ENCODE results near the gene CARD10. TPM values are rescaled to one million over a fixed set of nuclear protein-coding genes. Genes with fewer than 3 reads are reported as not detected.
A peak's percentile ranks its signal among the peaks of the same experiment; 100 is the strongest.

CARD10 gene
- total RNA-seq, 1 experiment from 2014 or later, result 17.5 TPM

GRCh38 chr22:37492428-37493344, 26.5 kb downstream of the CARD10 start:
- peak; percentile 89 for ATAC-seq
- no peak overlapping the region for H3K27ac Mint-ChIP-seq
- H3K4me1 Mint-ChIP-seq, result peaks cover 31% of the 10 kb centered on the region
- ChIA-PET POLR2A (interaction anchor here (0.6 kb wide), 1 partner anchor 789 kb away, joined by 4 read pairs; the partner anchor contains the start of gene CACNG2), CTCF (interaction anchor here (0.8 to 10.8 kb wide), 6 partner anchors 15 to 234 kb away, joined by 3 to 175 read pairs (median 4); no protein-coding TSS in a partner anchor)
- DNase-seq (ENCODE audit: low spot score), result peak; percentile 78
- TF ChIP-seq MXD4 (CRISPR knock-in tag; IDR thresholded peaks at IDR 0.05; ENCODE audit: borderline replicate concordance), result no peak
- TF ChIP-seq CTCF (IDR thresholded peaks at IDR 0.05), result peak; percentile 49; the same call in 1 of the 2 replicates
- peak; percentile 98 for TF ChIP-seq GTF2I (CRISPR knock-in tag; conservative IDR thresholded peaks at IDR 0.05)
- no peak overlapping the region for H3K4me3 Mint-ChIP-seq
- H3K9me3 Mint-ChIP-seq, result no peaks in the 10 kb centered on the region
- H3K36me3 Mint-ChIP-seq, result no peaks in the 10 kb centered on the region
- no peaks in the 10 kb centered on the region for H3K27me3 Mint-ChIP-seq (ENCODE audit: low read depth)

- CTCF ChIA-PET, result interaction anchor here (0.6 to 10.8 kb wide), 9 partner anchors 6 to 233 kb away, joined by 3 to 175 read pairs (median 4); no protein-coding TSS in a partner anchor
- DNase-seq (ENCODE audit: low spot score), result no peak
- ATAC-seq, result no peak
- POLR2A ChIA-PET, result interaction anchor here (0.6 kb wide), 1 partner anchor 788 kb away, joined by 4 read pairs; the partner anchor contains the start of gene CACNG2
- H3K4me3 Mint-ChIP-seq, result no peak overlapping the region
- TF ChIP-seq CREM (CRISPR knock-in tag; IDR thresholded peaks at IDR 0.05) (no peak), IRF1 (CRISPR knock-in tag; IDR thresholded peaks at IDR 0.05) (no peak)
- peaks cover 40% of the 10 kb centered on the region for H3K4me1 Mint-ChIP-seq
- H3K27ac Mint-ChIP-seq, result no peak overlapping the region
- H3K9me3 Mint-ChIP-seq, result no peaks in the 10 kb centered on the region
- H3K36me3 Mint-ChIP-seq, result no peaks in the 10 kb centered on the region
- no peaks in the 10 kb centered on the region for H3K27me3 Mint-ChIP-seq (ENCODE audit: low read depth)
These were observed 27.4 kb downstream of the CARD10 start for GRCh38 chr22:37491559-37492427.

- DNase-seq (ENCODE audit: low spot score) (no peak), ATAC-seq (no peak)
- ChIA-PET CTCF (interaction anchor here (1.7 to 10.8 kb wide), 4 partner anchors 6 to 101 kb away, joined by 6 to 175 read pairs (median 36); no protein-coding TSS in a partner anchor), POLR2A (no interaction called here)
- H3K36me3 Mint-ChIP-seq, result no peaks in the 10 kb centered on the region
- no peaks in the 10 kb centered on the region for H3K27me3 Mint-ChIP-seq (ENCODE audit: low read depth)
- no peak overlapping the region for H3K4me3 Mint-ChIP-seq
- peaks cover 45% of the 10 kb centered on the region for H3K4me1 Mint-ChIP-seq
- H3K9me3 Mint-ChIP-seq, result no peaks in the 10 kb centered on the region
- H3K27ac Mint-ChIP-seq, result no peak overlapping the region
- TF ChIP-seq ZNF232 (CRISPR knock-in tag; IDR thresholded peaks at IDR 0.05) (no peak), STAT6 (CRISPR knock-in tag; conservative IDR thresholded peaks at IDR 0.05; ENCODE audit: low read depth) (no peak), AFF4 (CRISPR knock-in tag; IDR thresholded peaks at IDR 0.05; ENCODE audit: borderline replicate concordance) (no peak), ZNF532 (CRISPR knock-in tag; IDR thresholded peaks at IDR 0.05; ENCODE audit: borderline replicate concordance) (no peak), ZNF219 (CRISPR knock-in tag; IDR thresholded peaks at IDR 0.05; ENCODE audit: borderline replicate concordance) (no peak), HMGXB4 (CRISPR knock-in tag; IDR thresholded peaks at IDR 0.05) (no peak)
These were observed 28.1 kb downstream of the CARD10 start for GRCh38 chr22:37491106-37491505.

All from WTC11 (cell line).